HepG2 (cell line): ENCODE results near the gene KIAA1755. TPM values are rescaled to one million over a fixed set of nuclear protein-coding genes. Genes with fewer than 3 reads are reported as not detected.

ENCODE experiments used
- ATAC-seq: fragments of 200-7000 bp; cut with Tn5 transposase; 3 replicates; pipeline ENCODE4 v1.9.1; 2020; ENCODE audit warnings: mild to moderate bottlenecking, moderate library complexity
- BruUV-seq: library from RNA; stranded (reverse); fragments of 400-500 nt; replicated peaks from 2 replicates; lab custom pipeline; 2021; lab: Mats Ljungman, UMichigan
- CTCF ChIA-PET: fragments of 300-600 bp; formaldehyde crosslinking; extraction: SDS; loops from one replicate; lab custom pipeline; 2021; ENCODE audit warnings: low total read pairs, inconsistent platforms, low intra/inter-chr PET ratio; lab: Yijun Ruan, JAX
- POLR2A ChIA-PET: fragments of 350-600 bp; sonication (Branson Sonifier 250); formaldehyde crosslinking; loops from one replicate; lab custom pipeline; 2020; ENCODE audit warnings: antibody characterized with exemption, inconsistent platforms; lab: Yijun Ruan, JAX
- DNase-seq: peaks from one replicate; pipeline ENCODE4 v3.0.0-alpha.2; 2015; ENCODE audit warnings: low spot score
- FAIRE-seq: peaks from 3 replicates; lab custom pipeline; 2011; peaks lifted over from hg19 to GRCh38; lab: Jason Lieb, UNC
- H2AFZ ChIP-seq: one replicate; pipeline ENCODE4 v1.6.1; 2011; ENCODE audit warnings: low read length, inconsistent platforms
- H3K27ac ChIP-seq: fragments of 300-600 bp; 3 replicates; pipeline ENCODE4 v1.8.0; 2011; ENCODE audit warnings: mixed run types, mild to moderate bottlenecking, mixed read lengths, low read length, inconsistent platforms; ENCODE audit not compliant: insufficient read depth; ENCODE audit errors: extremely low read length
- H3K27me3 ChIP-seq, 2 experiments: fragments of 200-600 bp in 1 of 2; 2 replicates in 1 of 2; 3 replicates in 1 of 2; pipeline versions ENCODE4 v1.6.0 to v1.8.0; 2011; ENCODE audit warnings: low read length in 2 of 2, mild to moderate bottlenecking in 2 of 2, moderate library complexity in 2 of 2, inconsistent platforms in 1 of 2; ENCODE audit not compliant: insufficient read depth in 2 of 2, control insufficient read depth in 1 of 2
- H3K36me3 ChIP-seq, 2 experiments: fragments of 200-600 bp in 1 of 2; replicated peaks in 1 of 2; 2 replicates in 1 of 2; 3 replicates in 1 of 2; pipeline versions ENCODE4 v1.5.1 to v1.8.0; 2011; ENCODE audit warnings: low read length in 2 of 2, inconsistent platforms in 1 of 2; ENCODE audit not compliant: insufficient read depth in 2 of 2, control insufficient read depth in 1 of 2
- H3K4me1 ChIP-seq: 2 replicates; pipeline ENCODE4 v1.5.1; 2012; ENCODE audit warnings: low read length, inconsistent platforms; ENCODE audit not compliant: insufficient read depth
- H3K4me2 ChIP-seq: 2 replicates; pipeline ENCODE4 v1.6.0; 2011; ENCODE audit warnings: low read depth, low read length, inconsistent platforms
- H3K4me3 ChIP-seq, 3 experiments: fragments of 200-600 bp in 1 of 3; sonication (generic), shearing (Covaris generic) in 1 of 3; replicated peaks in 1 of 3; 2 replicates each; pipeline ENCODE4 v1.5.1; 2011 to 2016; ENCODE audit warnings: low read length in 3 of 3, inconsistent platforms in 2 of 3, low read depth in 2 of 3, mild to moderate bottlenecking in 2 of 3, control low read depth in 1 of 3, mixed read lengths in 1 of 3; ENCODE audit not compliant: insufficient read depth in 1 of 3
- H3K79me2 ChIP-seq: one replicate; pipeline ENCODE4 v1.6.1; 2011; ENCODE audit warnings: low read length, inconsistent platforms; ENCODE audit not compliant: insufficient read depth
- H3K9ac ChIP-seq: 2 replicates; pipeline ENCODE4 v1.6.0; 2011; ENCODE audit warnings: mild to moderate bottlenecking, low read depth, low read length, inconsistent platforms; ENCODE audit not compliant: insufficient read depth
- H3K9me3 ChIP-seq: 2 replicates; pipeline ENCODE4 v1.5.1; 2012; ENCODE audit warnings: mild to moderate bottlenecking, low read length
- H4K20me1 ChIP-seq: 2 replicates; pipeline ENCODE4 v1.6.0; 2011; ENCODE audit warnings: inconsistent platforms, mild to moderate bottlenecking, low read length, moderate library complexity; ENCODE audit not compliant: insufficient read depth
- EHMT2 ChIP-seq: fragments of 200-600 bp; sonication (generic); IDR thresholded peaks from 2 replicates; pipeline ENCODE4 v1.7.0; 2017; ENCODE audit warnings: antibody characterized with exemption, low read depth, low read length, borderline replicate concordance
- GATAD1 ChIP-seq: IDR thresholded peaks from 2 replicates; pipeline ENCODE4 v1.6.1; 2016; ENCODE audit warnings: missing genetic modification reagents, missing compliant biosample characterization
- KLF13 ChIP-seq: sonication (generic); formaldehyde crosslinking; IDR thresholded peaks from 2 replicates; pipeline ENCODE4 v1.4.0; 2020; ENCODE audit warnings: mild to moderate bottlenecking, missing genetic modification reagents
- ZNF263 ChIP-seq: sonication (generic); formaldehyde crosslinking; IDR thresholded peaks from 2 replicates; pipeline ENCODE4 v1.4.0; 2020; ENCODE audit warnings: missing genetic modification reagents
- ZNF274 ChIP-seq: sonication (generic); formaldehyde crosslinking; IDR thresholded peaks from 2 replicates; pipeline ENCODE4 v1.5.1; 2020; ENCODE audit warnings: mild to moderate bottlenecking, missing genetic modification reagents
- ZNF652 ChIP-seq: IDR thresholded peaks from 2 replicates; pipeline ENCODE4 v1.6.1; 2016; ENCODE audit warnings: low read depth, borderline replicate concordance
- WGBS: methylation state at CpG from one replicate; pipeline ENCODE4 v1.1.6; 2017; ENCODE audit warnings: low lambda C conversion rate; 5-methylcytosine and 5-hydroxymethylcytosine counted together
- in situ Hi-C: cut with HindIII; loops from 2 replicates; pipeline ENCODE4 v1.10.0; 2017; ENCODE audit warnings: low pct_unique_long_range_greater_than_20kb; ENCODE audit not compliant: extremely low pct_ligation_motif_present
- intact Hi-C: fragments of 100-400 bp; cut with micrococcal nuclease; formaldehyde crosslinking; loops from one replicate; pipeline ENCODE4 v1.10.0; 2022; ENCODE audit not compliant: unreplicated experiment
- polyA plus RNA-seq, 8 experiments: library from polyadenylated mRNA; depleted of rRNA in 3 of 8; stranded (reverse) in 7 of 8; unstranded in 1 of 8; fragments of >200 nt; fragmentation: Illumina TruSeq in 4 of 8; extraction: Trizol in 4 of 8; gene quantifications; 2 replicates each; pipeline versions ENCODE4 v1.2.1 to v1.2.3, GENCODE V29; 2011 to 2016; ENCODE audit warnings: low read depth in 4 of 8, missing spikeins in 1 of 8, mixed read lengths in 1 of 8; ENCODE audit not compliant: insufficient read depth in 1 of 8
- total RNA-seq, 5 experiments: library from RNA; depleted of rRNA; stranded (reverse); fragments of >200 nt; fragmentation: Illumina TruSeq; extraction: Trizol; gene quantifications; 2 replicates each; pipeline ENCODE4 v1.2.3, GENCODE V29; 2016; ENCODE audit warnings: low read depth in 1 of 5
- TF ChIP-seq, protein P1 (sequence below): sonication (generic); formaldehyde crosslinking; IDR thresholded peaks from 2 replicates; pipeline ENCODE4 v1.4.0; 2020; ENCODE audit warnings: mild to moderate bottlenecking, missing genetic modification reagents
- TF ChIP-seq, protein P2 (sequence below): sonication (generic); formaldehyde crosslinking; IDR thresholded peaks from 2 replicates; pipeline ENCODE4 v1.4.0; 2020; ENCODE audit warnings: mild to moderate bottlenecking, low read depth, missing genetic modification reagents

KIAA1755 gene
- total and polyA plus RNA-seq, 2 of the 13 experiments (the other 11 are each of a cell fraction or from before 2014, with no cell fraction given), result 0.04 TPM; not detected in 1

DNA sequence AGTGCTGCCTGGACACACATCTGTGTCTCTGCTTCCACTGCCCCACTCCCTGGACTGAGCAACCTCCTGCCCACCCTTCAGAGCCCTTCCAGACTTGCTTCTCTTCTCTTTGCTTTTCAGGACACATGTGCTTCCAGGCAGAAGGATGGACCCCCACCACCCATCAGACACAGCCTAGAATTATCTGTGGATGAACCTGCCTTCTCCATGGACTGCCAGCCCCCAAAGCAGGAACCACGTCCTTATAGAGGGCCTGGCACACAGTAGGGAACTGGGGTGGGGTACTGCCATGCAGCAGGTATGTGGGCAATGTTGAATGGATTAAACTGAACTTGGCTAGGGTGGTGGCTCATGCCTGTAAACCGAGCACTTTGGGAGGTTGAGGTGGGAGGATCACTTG, 3.6 kb downstream of the KIAA1755 start:
- no peaks in the 10 kb centered on the region for H4K20me1 ChIP-seq
- ChIA-PET CTCF (no interaction called here), POLR2A (no interaction called here)
- no peak overlapping the region for H3K4me2 ChIP-seq
- no peak overlapping the region for H2AFZ ChIP-seq
- TF ChIP-seq, protein P1, sequence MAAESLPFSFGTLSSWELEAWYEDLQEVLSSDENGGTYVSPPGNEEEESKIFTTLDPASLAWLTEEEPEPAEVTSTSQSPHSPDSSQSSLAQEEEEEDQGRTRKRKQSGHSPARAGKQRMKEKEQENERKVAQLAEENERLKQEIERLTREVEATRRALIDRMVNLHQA (CRISPR knock-in tag), result no peak
- TF ChIP-seq ZNF274 (CRISPR knock-in tag), result no peak
- TF ChIP-seq EHMT2, result no peak
- TF ChIP-seq ZNF652 (CRISPR knock-in tag), result no peak
- no peak for TF ChIP-seq KLF13 (CRISPR knock-in tag)
- TF ChIP-seq, protein P2, sequence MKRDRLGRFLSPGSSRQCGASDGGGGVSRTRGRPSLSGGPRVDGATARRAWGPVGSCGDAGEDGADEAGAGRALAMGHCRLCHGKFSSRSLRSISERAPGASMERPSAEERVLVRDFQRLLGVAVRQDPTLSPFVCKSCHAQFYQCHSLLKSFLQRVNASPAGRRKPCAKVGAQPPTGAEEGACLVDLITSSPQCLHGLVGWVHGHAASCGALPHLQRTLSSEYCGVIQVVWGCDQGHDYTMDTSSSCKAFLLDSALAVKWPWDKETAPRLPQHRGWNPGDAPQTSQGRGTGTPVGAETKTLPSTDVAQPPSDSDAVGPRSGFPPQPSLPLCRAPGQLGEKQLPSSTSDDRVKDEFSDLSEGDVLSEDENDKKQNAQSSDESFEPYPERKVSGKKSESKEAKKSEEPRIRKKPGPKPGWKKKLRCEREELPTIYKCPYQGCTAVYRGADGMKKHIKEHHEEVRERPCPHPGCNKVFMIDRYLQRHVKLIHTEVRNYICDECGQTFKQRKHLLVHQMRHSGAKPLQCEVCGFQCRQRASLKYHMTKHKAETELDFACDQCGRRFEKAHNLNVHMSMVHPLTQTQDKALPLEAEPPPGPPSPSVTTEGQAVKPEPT, result no peak
- no peak for TF ChIP-seq GATAD1
- TF ChIP-seq ZNF263, result no peak
- no peak overlapping the region for H3K27ac ChIP-seq
- peaks cover 19% of the 10 kb centered on the region for H3K4me1 ChIP-seq
- FAIRE-seq, result no peak
- ATAC-seq, result no peak
- no peak for DNase-seq
- no peak overlapping the region for H3K9ac ChIP-seq
- no peak overlapping the region for H3K4me3 ChIP-seq
- WGBS, result 28% methylated on average over 2 of the region's 2 CpGs
- no peaks in the 10 kb centered on the region for H3K79me2 ChIP-seq
- in situ Hi-C loops, result no loop called here
- H3K36me3 ChIP-seq, result no peaks in the 10 kb centered on the region
- BruUV-seq, result no TSS peak
- H3K9me3 ChIP-seq, result no peaks in the 10 kb centered on the region
- H3K27me3 ChIP-seq, result peaks cover 5 to 28% of the 10 kb centered on the region in 2 experiments; a peak in 4 of 5 replicates
- intact Hi-C loops, result no loop called here
